ENCODE measurements around the gene SLC5A10.

SLC5A10 gene

GRCh38 chr17:18996458-18996857 lies 44.5 kb downstream of the SLC5A10 start:
- H3K27ac ChIP-seq, result 0 out of 2 replicates have a peak overlapping the region, but pooled peaks have one; percentile 60
- TF ChIP-seq CTCF (conservative IDR thresholded peaks at IDR 0.05), result no peak

GRCh38 chr17:18997650-18998196 lies 45.8 kb downstream of the SLC5A10 start:
- no peak for TF ChIP-seq CTCF (conservative IDR thresholded peaks at IDR 0.05)
- peak overlapping the region; percentile 60 for H3K27ac ChIP-seq

- TF ChIP-seq CTCF (conservative IDR thresholded peaks at IDR 0.05), result no peak
- H3K27ac ChIP-seq, result no peak overlapping the region
Measured at GRCh38 chr17:18999394-18999793, 47.4 kb downstream of the SLC5A10 start.

GRCh38 chr17:18999911-19000310 lies 47.9 kb downstream of the SLC5A10 start:
- TF ChIP-seq CTCF (conservative IDR thresholded peaks at IDR 0.05), result no peak
- no peak overlapping the region for H3K27ac ChIP-seq

- no peak for TF ChIP-seq CTCF (conservative IDR thresholded peaks at IDR 0.05)
- H3K27ac ChIP-seq, result no peak overlapping the region
Measured at GRCh38 chr17:19000531-19001325, 48.8 kb downstream of the SLC5A10 start.

- no peak for TF ChIP-seq CTCF (conservative IDR thresholded peaks at IDR 0.05)
- H3K27ac ChIP-seq, result no peak overlapping the region
Measured at GRCh38 chr17:19001907-19002590, 50.1 kb downstream of the SLC5A10 start.

GRCh38 chr17:19002805-19003542 lies 51.0 kb downstream of the SLC5A10 start:
- H3K27ac ChIP-seq, result no peak overlapping the region
- no peak for TF ChIP-seq CTCF (conservative IDR thresholded peaks at IDR 0.05)
